Measurements from ENCODE around the gene IL11. TPM values are rescaled to one million over a fixed set of nuclear protein-coding genes. Genes with fewer than 3 reads are reported as not detected.

The IL11 gene
- total and polyA plus RNA-seq, 2 donors (not counting 3 experiments of a cell fraction or from before 2014, with no cell fraction given), result not detected

- peaks cover 4% of the 10 kb centered on the region for H3K4me1 ChIP-seq (ENCODE audit: control insufficient read depth, extremely low read depth, insufficient read depth, low read length)
- TF ChIP-seq CTCF (IDR thresholded peaks at IDR 0.05; ENCODE audit: extremely low read depth in 1 of 2, insufficient read depth in 1 of 2, low read depth in 1 of 2, low read length in 2 of 2), result no peak
- no peak for TF ChIP-seq POLR2A (IDR thresholded peaks at IDR 0.05; ENCODE audit: low read depth, low read length)
- TF ChIP-seq MYC (IDR thresholded peaks at IDR 0.05; ENCODE audit: low read depth, low read length), result no peak
- TF ChIP-seq GATA2 (IDR thresholded peaks at IDR 0.05; ENCODE audit: insufficient read depth, insufficient read length, low read depth, low read length), result no peak
- TF ChIP-seq POLR2AphosphoS5 (IDR thresholded peaks at IDR 0.05; ENCODE audit: insufficient read depth, low read depth, low read length), result no peak
- no peak for TF ChIP-seq FOS (IDR thresholded peaks at IDR 0.05; ENCODE audit: borderline replicate concordance, insufficient read depth, low read length)
- no peak for TF ChIP-seq MAX (IDR thresholded peaks at IDR 0.05; ENCODE audit: insufficient read depth, insufficient read length)
- TF ChIP-seq EZH2 (IDR thresholded peaks at IDR 0.05; ENCODE audit: borderline replicate concordance, low read depth, low read length, severe bottlenecking), result peak; percentile 53
- H4K20me1 ChIP-seq (replicated peaks; ENCODE audit: control insufficient read depth, extremely low read depth, insufficient read depth, low read length), result no peaks in the 10 kb centered on the region
- dilution Hi-C loops (cut with MboI; ENCODE audit: extremely low pct_ligation_motif_present, low sequenced_read_pairs), result no loop called here
- CTCF ChIA-PET, result interaction anchor here (0.8 to 1.0 kb wide), 2 partner anchors 14 to 65 kb away, joined by 3 read pairs; partner anchors contain the start of gene KMT5C
- peak overlapping the region; percentile 84 for H2AFZ ChIP-seq (ENCODE audit: low read depth, low read length)
- H3K9me3 ChIP-seq (replicated peaks; ENCODE audit: control insufficient read depth, insufficient read depth, low read length), result no peaks in the 10 kb centered on the region
- BruUV-seq (replicated peaks), result no TSS peak
- no peaks in the 10 kb centered on the region for H3K9me1 ChIP-seq (replicated peaks; ENCODE audit: control insufficient read depth, extremely low read depth, insufficient read depth, low read length)
- H3K79me2 ChIP-seq (ENCODE audit: control insufficient read depth, insufficient read depth, low read length), result no peaks in the 10 kb centered on the region
- H3K9ac ChIP-seq (replicated peaks; ENCODE audit: extremely low read depth, insufficient read depth, low read length), result no peak overlapping the region
- no peak for DNase-seq (ENCODE audit: low read depth, low spot score)
- intact Hi-C loops (cut with micrococcal nuclease), result loop anchor here (1.0 kb wide), 1 partner anchor 14 kb away; the partner anchor contains the start of gene KMT5C
- POLR2A ChIA-PET, result interaction anchor here (0.7 kb wide), 1 partner anchor 54 kb away, joined by 3 read pairs; the partner anchor contains the start of gene UBE2S
- peaks cover 26 to 31% of the 10 kb centered on the region in 2 experiments for H3K27me3 ChIP-seq (ENCODE audit: control insufficient read depth in 2 of 2, insufficient read depth in 2 of 2, low read length in 2 of 2)
- no peak overlapping the region for H3K27ac ChIP-seq (ENCODE audit: insufficient read depth, low read depth, low read length)
- no peak for FAIRE-seq
- no peaks in the 10 kb centered on the region for H3K36me3 ChIP-seq (ENCODE audit: control insufficient read depth in 2 of 2, extremely low read depth in 1 of 2, insufficient read depth in 2 of 2, low read length in 2 of 2)
- peak overlapping the region in 2 of 3 experiments; percentile 8 to 26 for H3K4me3 ChIP-seq (replicated peaks in 1 of 3; ENCODE audit: insufficient read depth in 1 of 3, low read depth in 1 of 3, low read length in 3 of 3)
- H3K4me2 ChIP-seq (ENCODE audit: insufficient read depth, low read length), result peak overlapping the region; percentile 73
Observed at GRCh38 chr19:55353356-55353802, 16.9 kb downstream of the IL11 start.
